NCI-H345 (cell line): ENCODE measurements around the gene NEK4.
"Not testable (repeated sequence)": the region's sequence is repeated elsewhere in the genome, so short reads cannot be mapped to it uniquely, and the experiment has no call there.

Source experiments
- DNase-seq: peaks from one replicate; lab custom pipeline; 2025; lab: John Stamatoyannopoulos, UW

The NEK4 gene

GRCh38 chr3:52731590-52731989 lies 39.1 kb downstream of the NEK4 start:
- DNase-seq, result no peak

- DNase-seq, result no peak
Observed at GRCh38 chr3:52730681-52731080, 40.1 kb downstream of the NEK4 start.

- DNase-seq, result not testable (repeated sequence)
Observed at GRCh38 chr3:52728753-52729152, 42.0 kb downstream of the NEK4 start.

GRCh38 chr3:52724511-52724910 lies 46.2 kb downstream of the NEK4 start:
- no peak for DNase-seq

GRCh38 chr3:52723935-52724334 lies 46.8 kb downstream of the NEK4 start:
- no peak for DNase-seq

GRCh38 chr3:52722491-52722890 lies 48.2 kb downstream of the NEK4 start:
- DNase-seq, result no peak

GRCh38 chr3:52721730-52722008 lies 49.1 kb downstream of the NEK4 start:
- no peak for DNase-seq

- no peak for DNase-seq
Observed at GRCh38 chr3:52721002-52721729, 49.6 kb downstream of the NEK4 start.

GRCh38 chr3:52719618-52720017 lies 51.1 kb downstream of the NEK4 start:
- no peak for DNase-seq

- DNase-seq, result no peak
Observed at GRCh38 chr3:52715714-52716305, 54.9 kb downstream of the NEK4 start.

- no peak for DNase-seq
Observed at GRCh38 chr3:52714335-52715302, 56.1 kb downstream of the NEK4 start.

GRCh38 chr3:52712291-52713212 lies 58.2 kb downstream of the NEK4 start:
- no peak for DNase-seq

GRCh38 chr3:52710512-52710911 lies 60.2 kb downstream of the NEK4 start:
- no peak for DNase-seq

- DNase-seq, result no peak
Observed at GRCh38 chr3:52707585-52707984, 63.2 kb downstream of the NEK4 start.

- DNase-seq, result peak; percentile 76
Observed at GRCh38 chr3:52705688-52706686, 64.8 kb downstream of the NEK4 start, which contains the start of the genes GLT8D1 and SPCS1. TSS of gene GLT8D1 (minus strand) at chr3:52705791. CDS start at chr3:52700460, 5,331 bp downstream. TSS of gene SPCS1 (plus strand) at chr3:52706106. CDS start at chr3:52706247, 141 bp downstream.

GRCh38 chr3:52705438-52705687 lies 65.4 kb downstream of the NEK4 start:
- no peak for DNase-seq

- no peak for DNase-seq
Observed at GRCh38 chr3:52704611-52705437, 65.9 kb downstream of the NEK4 start.

- DNase-seq, result no peak
Observed at GRCh38 chr3:52703341-52703740, 67.4 kb downstream of the NEK4 start.

- no peak for DNase-seq
Observed at GRCh38 chr3:52697632-52697965, 73.1 kb downstream of the NEK4 start.
